ENCODE measurements around the gene CLSTN2.

CLSTN2 gene

DNA sequence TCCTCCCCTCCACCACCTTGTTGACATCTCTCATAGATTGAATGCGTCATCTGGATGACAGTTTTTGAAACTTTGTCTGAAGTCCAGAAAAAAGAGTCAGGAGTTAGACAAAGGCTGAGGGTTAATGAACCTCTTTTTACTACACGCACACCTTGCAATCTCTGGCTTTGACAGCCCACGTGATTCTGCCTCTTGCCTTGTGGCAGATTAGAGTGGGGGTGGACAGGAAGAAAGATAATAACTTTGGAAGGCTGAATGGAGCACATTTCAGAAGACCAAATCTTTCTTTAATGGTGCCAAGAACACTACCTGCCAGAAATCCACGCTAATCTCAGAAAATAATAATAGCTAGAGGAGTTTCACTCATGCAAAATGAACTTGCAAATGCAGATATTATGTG is 415.0 kb downstream of the CLSTN2 start:
- DNase-seq = no peak

GRCh38 chr3:140351466-140351865 is 416.5 kb downstream of the CLSTN2 start:
- no peak for DNase-seq

DNA sequence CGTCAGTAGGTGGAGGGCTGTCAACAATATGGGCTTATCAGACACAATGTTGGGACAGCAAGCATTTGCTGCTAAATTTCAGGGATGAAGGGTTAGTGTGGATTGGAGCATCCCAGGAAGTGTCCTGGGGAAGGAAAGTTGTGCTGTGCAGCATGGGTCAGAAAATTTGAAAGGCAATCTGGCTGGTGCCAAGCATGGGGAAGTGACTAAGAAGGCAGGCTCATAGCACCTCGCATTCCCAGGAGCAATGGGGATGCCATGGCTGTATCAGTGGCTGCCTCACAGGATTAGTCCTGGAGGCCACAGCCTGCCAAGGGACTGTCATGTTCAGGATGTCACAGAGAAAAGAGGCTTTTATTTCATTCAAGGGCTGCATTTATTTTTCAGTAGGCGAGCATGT is 420.5 kb downstream of the CLSTN2 start:
- DNase-seq = no peak

DNA sequence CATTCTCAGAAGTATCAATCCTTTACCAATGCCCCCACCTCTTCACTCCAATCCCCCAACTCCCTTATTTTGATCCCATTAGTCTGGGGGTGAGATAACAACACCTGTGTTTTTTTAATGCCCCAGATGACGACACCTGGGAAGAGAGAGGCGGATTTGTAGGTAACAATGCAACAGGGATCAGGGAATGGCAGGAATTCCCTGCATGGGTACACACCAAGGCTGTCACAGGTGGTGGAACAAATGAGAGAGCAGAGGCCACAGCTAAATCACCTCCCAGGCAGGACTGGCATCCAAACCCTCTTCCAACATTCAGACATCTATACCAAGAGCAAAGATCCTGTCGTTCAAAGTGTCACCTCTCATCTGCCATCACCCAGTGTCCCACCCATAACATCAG is 423.7 kb downstream of the CLSTN2 start:
- no peak for DNase-seq

DNA sequence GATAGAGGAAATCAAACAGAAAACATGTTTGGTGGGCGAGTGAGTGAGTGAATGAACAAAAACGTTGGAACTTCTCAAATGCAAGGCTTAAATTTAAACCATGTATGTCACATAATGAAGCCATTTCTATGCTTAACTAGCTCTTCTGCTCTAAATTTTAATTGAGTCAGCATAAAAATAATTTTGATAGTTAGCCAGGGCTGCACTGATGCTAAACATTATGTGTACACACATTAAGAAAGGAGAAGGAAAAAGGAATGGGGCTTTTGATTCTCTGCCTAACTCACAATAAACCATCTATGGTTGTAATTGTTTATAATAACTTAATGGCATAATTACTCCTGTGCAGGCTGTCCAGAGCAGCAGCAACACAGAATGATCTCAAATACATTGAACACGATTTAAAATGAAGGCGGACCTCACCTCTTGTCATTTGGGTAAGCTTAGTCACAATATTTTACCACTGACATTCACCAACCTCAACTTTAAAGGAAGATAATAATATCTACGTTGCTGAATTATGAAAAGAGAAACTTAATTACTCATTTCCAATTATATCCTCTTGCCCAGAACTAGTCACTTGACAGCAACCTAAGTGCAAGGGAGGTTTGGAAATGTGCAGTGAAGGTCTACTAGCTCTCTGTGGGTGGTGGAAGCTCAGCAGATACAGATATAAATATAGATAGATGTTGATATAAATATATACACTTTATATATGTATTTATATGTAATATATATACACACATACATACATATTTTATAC is 424.4 kb downstream of the CLSTN2 start:
- peak; percentile 19 for DNase-seq

- no peak for DNase-seq
Observed at GRCh38 chr3:140360332-140360731, 425.3 kb downstream of the CLSTN2 start.

GRCh38 chr3:140363801-140364200 is 428.8 kb downstream of the CLSTN2 start:
- no peak for DNase-seq

GRCh38 chr3:140365872-140366697 is 431.1 kb downstream of the CLSTN2 start:
- no peak for DNase-seq

DNA sequence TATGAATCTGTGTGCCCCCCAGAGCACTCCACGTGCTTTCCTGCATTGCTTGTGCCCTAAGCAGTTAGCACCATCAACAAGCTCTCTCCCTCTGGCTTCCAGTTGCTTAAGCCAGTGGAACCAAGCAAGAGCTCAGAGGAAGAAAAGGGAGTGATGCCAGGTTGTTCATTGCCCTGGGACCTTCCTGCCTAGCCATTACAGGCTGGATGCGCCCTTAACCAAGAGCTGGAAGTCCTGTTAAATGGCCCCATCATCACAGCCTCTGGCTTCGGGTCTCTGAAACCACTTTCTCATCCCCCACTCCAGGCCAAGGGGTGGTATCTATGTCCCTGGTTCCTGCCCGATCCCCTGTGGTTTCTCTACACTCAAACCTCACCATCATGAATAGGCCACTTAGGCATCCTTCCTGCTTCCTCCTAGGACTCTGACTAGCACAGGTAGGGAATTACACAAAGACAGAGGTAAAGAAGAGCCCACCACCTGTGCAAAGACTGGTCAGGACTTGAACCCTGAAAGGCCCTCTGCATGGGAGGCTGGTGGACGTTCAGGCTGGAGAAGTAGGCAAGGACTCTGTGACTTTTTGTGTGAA is 433.3 kb downstream of the CLSTN2 start:
- DNase-seq = no peak

DNA sequence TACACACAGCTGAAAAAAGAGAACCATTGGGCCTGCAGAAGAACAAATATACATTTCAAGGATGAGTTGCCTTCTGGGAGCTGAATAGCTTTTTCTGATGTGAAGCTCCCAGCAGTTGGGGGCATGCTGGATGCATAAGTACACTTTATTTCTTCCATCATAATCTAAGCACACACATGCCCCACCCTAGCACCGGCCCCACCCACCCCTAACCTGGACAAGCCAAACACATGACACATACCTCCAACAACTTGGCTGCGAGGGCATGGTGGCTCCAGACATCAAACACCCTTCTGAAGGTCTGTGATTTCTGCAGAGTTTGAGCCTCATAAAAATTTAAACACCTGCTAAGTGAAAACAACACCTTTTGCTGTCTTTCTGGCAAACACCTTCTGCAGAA is 435.7 kb downstream of the CLSTN2 start:
- no peak for DNase-seq

DNA sequence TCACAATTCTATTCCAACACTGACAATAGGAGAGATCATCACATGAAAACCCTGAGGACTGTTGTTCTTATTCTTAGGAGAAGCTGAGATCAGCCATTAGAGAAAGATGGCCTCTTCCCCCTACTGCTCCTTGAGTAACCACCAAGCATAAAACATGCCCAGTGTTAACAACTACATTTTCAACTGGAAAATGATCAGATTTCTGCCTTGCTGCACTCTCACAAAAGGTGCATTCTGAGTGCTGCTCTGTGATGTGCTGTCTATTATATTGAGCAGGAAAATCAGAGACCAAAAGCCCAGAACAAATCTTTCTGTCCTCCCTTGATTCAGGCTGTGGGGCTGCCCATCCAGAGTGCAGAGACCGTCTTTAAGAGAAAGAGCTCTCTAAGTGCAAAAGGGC is 438.2 kb downstream of the CLSTN2 start:
- DNase-seq = no peak

- no peak for DNase-seq
Observed at GRCh38 chr3:140375002-140375401, 440.0 kb downstream of the CLSTN2 start.

DNA sequence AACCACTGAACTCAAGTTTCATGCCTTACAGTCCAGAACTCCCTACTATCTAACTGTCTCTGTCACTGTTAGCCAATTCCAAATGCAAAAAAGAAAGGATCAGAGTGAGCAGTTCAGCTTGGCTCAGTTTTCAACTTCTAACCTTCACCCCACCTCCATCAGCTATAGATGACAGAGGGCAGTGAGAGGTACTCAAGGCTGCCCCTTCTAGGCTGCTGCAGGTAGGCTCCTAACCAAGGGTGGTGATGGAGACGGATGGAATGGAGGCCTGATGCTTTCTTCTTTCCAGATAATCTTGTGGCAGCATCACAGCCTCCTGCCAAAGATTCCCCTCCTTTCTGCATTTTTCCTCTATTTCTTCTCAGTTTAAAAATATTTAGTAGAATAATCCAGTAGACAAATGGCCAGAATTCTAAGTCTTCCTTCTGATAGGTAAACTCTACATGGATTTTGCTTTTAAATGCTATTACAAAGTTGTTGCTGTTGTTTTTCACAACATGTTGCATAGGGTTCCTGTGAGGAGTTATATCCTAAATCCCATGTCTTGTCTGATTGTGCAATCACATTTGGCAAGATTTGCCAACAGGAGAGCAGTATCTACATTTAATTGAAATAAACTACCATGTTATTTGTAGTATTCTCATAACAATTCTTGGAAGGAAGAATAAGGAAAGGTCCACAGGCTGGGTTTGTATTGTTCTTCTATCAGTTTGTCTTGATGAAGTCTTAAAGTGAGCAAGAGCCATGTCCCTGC is 441.3 kb downstream of the CLSTN2 start:
- no peak for DNase-seq

DNA sequence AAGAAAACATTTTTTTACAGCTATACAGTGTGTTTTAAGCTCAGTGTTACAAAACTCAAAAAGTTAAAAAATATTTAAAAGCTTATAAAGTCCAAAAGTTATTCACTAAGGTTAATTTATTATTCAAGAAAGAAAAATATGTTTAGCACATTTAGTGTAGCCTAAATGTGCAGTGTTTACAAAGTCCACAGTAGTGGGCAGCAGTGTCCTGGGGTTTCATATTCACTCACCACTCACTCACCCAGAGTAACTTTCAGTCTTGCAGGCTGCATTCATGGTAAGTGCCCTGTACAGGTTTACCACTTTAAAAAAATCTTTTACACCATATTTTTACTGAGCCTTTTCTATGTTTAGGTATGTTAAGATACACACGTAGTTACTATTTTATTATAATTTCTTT is 442.7 kb downstream of the CLSTN2 start:
- DNase-seq = no peak

DNA sequence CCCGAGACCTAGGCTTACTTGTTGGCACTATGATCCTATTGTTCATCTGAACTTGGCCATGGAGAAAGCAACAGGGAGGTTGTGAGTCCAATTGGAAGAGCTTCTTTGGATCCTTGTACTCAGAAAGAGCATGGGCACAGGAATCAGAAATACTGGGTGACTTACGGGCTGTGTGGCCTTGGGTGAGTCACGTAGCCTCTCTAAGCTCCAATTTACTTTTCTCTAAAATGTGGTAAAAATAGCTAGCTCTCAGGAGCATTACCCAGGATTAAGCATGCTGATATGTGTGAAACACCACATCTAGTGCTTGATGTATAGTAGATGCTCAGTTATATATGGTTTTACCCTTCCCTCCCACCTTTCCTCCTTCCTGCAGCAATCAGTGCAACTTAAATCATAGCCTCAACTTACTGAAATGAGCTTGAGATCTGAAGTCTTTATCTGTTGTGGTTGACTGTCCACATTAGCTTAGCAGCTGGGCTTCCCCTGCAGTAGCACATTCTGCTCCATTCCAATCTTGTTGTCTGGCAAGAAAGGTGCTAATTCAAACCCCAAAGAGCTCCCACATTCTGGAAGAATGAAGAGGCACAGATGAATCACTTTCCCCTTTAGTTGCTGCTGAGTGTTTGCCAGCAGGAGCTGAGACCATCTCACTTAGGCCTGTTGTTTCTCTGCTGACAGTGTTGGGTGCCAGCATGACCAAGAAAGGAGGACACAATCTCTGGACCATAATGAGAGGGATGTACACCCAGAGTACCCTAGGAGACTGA is 443.8 kb downstream of the CLSTN2 start:
- DNase-seq = no peak

DNA sequence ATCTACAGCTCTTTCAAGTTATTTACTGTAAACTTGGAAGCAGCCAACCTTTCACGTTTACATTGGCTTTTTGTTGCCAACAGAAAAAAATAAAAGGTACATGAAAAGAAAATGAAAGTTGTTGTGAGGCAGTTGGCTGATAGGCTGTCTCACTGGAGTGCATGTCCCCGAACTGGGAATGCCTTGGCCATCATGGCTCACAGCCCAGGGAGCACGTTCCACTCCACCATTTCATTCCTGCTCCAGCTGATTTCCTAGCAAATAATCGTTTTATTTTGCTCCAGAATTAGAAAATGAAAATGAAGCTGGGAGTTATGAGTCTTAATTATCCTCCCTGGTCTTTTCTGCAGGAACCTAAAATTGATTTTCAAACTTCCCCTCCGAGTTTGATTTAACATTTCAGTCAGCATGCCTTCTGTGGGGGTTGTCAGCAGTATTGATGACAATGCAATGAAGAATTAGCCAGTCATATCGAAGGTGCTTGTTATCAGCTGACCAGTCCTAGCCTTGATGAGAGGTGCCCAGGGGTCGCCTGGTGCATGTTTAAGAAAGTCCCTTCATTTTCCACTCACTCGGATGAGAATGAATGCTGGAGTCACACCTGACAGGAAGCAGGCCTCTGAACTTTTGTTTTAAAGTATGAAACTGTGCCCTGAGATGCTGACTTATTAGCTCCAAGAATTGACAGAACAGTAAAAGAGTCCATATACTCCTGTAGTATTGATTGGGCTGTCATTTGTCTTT is 449.2 kb downstream of the CLSTN2 start:
- DNase-seq = no peak

- no peak for DNase-seq
Observed at GRCh38 chr3:140384876-140385275, 449.9 kb downstream of the CLSTN2 start.

GRCh38 chr3:140386357-140387100 is 451.5 kb downstream of the CLSTN2 start:
- no peak for DNase-seq

DNA sequence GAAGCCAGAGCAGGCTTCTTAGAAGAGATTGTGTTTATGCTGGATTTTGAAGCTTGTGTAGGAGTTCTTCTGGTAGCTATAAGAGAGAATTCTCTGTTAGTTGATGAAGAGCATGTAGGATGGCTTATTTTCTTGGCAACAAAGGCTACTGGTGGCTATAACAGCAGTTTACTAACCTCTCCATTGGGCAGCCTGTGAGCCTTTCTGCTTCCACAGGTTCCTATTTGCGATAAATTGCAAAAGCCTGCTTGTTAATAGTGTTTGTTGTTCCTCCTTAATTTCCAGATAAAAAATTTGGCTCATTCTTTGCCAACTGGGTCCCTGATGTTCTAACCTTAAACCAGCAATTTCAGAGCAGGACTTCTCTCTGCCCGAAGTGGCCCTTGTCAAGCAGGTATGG is 452.3 kb downstream of the CLSTN2 start:
- DNase-seq = no peak

DNA sequence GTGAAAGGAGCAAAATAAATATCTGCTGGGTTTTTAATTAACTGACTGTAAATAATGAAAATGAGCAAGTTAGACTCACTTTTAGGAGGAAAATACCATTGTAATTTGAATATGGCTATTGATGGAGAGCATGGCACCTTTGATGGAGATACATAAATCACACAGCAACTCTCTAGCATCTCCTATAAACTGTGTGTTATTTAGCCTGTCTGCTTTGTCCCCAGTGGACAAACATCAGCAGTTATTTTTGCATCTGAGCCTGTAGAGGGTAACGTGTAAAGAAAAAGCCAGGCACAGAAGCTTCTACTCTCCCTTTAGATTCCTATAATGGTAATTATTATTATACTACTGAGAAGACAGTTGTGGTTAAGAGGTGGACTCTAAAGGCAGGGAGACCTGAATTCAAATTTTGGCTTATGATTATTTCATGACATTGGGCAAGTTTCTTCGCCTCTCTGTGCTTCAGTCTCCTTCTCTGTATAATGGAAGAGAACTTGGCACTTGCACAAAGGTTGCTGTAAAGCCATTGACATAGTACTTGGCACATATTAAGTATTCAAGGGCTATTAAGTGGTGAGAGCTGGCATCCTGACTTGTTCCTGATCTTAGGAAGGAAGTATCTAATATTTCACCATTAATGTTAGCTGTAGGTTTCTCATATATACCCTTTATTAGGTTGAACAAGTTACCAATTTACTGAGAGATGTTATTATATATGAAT is 453.4 kb downstream of the CLSTN2 start:
- no peak for DNase-seq
